Measurements from ENCODE around the gene CYLC2. TPM values are rescaled to one million over a fixed set of nuclear protein-coding genes. Genes with fewer than 3 reads are reported as not detected.

CYLC2 gene
- total RNA-seq, 4 donors from 2014 or later = not detected

DNA sequence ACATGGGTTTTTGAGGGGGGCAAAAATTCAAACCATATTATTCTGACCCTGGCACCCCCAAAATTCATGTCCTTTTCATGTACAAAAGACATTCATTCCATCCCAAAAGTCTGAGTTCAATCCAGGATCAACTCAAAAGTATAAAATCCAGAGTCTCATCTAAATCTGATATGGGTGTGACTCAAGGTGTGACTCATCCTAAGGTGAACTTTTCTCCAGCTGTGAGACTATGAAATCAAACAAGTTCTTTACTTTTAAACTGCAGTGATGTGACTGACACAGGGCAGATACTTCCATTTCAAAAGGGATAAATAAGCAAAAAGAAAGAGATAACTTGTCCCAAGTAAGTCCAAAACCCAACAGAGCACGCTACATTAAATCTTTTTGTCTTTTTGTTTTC lies 20.6 kb upstream of the CYLC2 start:
- Histone ChIP-seq H3K4me3 (no peak overlapping the region), H3K9me3 (peaks cover 0 to 11% (median 11%) of the 10 kb centered on the region in 3 donors), H3K4me1 (no peaks in the 10 kb centered on the region), H3K36me3 (no peaks in the 10 kb centered on the region), H3K27ac (no peak overlapping the region), H3K27me3 (no peaks in the 10 kb centered on the region)
- 48 to 54% methylated on average over 1 of the region's 1 CpG for WGBS, 2 donors
- DNase-seq = no peak
- TF ChIP-seq, protein P1, sequence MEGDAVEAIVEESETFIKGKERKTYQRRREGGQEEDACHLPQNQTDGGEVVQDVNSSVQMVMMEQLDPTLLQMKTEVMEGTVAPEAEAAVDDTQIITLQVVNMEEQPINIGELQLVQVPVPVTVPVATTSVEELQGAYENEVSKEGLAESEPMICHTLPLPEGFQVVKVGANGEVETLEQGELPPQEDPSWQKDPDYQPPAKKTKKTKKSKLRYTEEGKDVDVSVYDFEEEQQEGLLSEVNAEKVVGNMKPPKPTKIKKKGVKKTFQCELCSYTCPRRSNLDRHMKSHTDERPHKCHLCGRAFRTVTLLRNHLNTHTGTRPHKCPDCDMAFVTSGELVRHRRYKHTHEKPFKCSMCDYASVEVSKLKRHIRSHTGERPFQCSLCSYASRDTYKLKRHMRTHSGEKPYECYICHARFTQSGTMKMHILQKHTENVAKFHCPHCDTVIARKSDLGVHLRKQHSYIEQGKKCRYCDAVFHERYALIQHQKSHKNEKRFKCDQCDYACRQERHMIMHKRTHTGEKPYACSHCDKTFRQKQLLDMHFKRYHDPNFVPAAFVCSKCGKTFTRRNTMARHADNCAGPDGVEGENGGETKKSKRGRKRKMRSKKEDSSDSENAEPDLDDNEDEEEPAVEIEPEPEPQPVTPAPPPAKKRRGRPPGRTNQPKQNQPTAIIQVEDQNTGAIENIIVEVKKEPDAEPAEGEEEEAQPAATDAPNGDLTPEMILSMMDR (IDR thresholded peaks at IDR 0.05) = no peak
- intact Hi-C loops (cut with DNase I) = no loop called here

DNA sequence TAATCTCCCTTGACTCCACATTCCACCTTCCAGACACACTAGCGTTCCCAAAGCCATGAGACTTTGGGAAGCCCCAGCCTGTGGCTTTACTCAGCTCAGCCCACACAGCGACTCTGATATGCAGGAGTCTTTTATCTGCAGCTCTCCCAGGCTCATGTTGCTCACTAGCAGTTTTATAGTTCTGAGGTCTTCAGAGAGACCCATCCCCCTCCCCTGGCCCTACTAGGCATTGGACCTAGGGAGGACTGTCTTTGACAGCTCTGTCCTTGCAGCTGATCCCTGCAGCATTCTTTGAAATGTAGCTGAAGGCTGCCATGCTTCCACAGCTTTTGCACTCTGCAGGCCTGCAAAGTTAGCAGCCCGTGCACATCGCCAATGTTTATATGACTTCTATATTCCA lies 19.9 kb upstream of the CYLC2 start:
- 67 to 83% methylated on average over 3 of the region's 4 CpGs for WGBS, 2 donors
- H3K9me3 ChIP-seq = peaks cover 0 to 11% (median 11%) of the 10 kb centered on the region in 3 donors
- no peaks in the 10 kb centered on the region for H3K27me3 ChIP-seq
- no peak overlapping the region for H3K27ac ChIP-seq
- no peak for DNase-seq
- TF ChIP-seq POLR2A (IDR thresholded peaks at IDR 0.05) = no peak
- TF ChIP-seq, protein P1 (IDR thresholded peaks at IDR 0.05) = no peak
- no peaks in the 10 kb centered on the region for H3K36me3 ChIP-seq
- no peak overlapping the region for H3K4me3 ChIP-seq
- intact Hi-C loops (cut with DNase I) = no loop called here
- H3K4me1 ChIP-seq = no peaks in the 10 kb centered on the region

- no peak overlapping the region for H3K4me3 ChIP-seq
- intact Hi-C loops (cut with DNase I) = no loop called here
Observed at GRCh38 chr9:102985162-102985895, 9.8 kb upstream of the CYLC2 start.

GRCh38 chr9:102986425-102986824 lies 8.7 kb upstream of the CYLC2 start:
- H3K27me3 ChIP-seq = no peaks in the 10 kb centered on the region
- no peak for DNase-seq
- H3K4me3 ChIP-seq = no peak overlapping the region
- peaks cover 0 to 4% (median 0%) of the 10 kb centered on the region in 3 donors for H3K4me1 ChIP-seq
- WGBS, 2 donors = 80 to 88% methylated on average over 1 of the region's 1 CpG
- H3K36me3 ChIP-seq = no peaks in the 10 kb centered on the region
- intact Hi-C loops (cut with DNase I) = no loop called here
- H3K9me3 ChIP-seq = peaks cover 0 to 5% (median 0%) of the 10 kb centered on the region in 3 donors
- no peak overlapping the region for H3K27ac ChIP-seq
- no peak for TF ChIP-seq POLR2A (IDR thresholded peaks at IDR 0.05)
- TF ChIP-seq, protein P1 (IDR thresholded peaks at IDR 0.05) = no peak

More at GRCh38 chr9:102985162-102985895, 9.8 kb upstream of the CYLC2 start:
- peaks cover 0 to 4% (median 0%) of the 10 kb centered on the region in 3 donors for H3K4me1 ChIP-seq
- peak overlapping the region in 1 of 4 donors; percentile 19 for H3K27ac ChIP-seq
- H3K36me3 ChIP-seq = no peaks in the 10 kb centered on the region
- H3K27me3 ChIP-seq = no peaks in the 10 kb centered on the region
- no peak for TF ChIP-seq POLR2A (IDR thresholded peaks at IDR 0.05)
- TF ChIP-seq, protein P1 (IDR thresholded peaks at IDR 0.05) = no peak
- DNase-seq = no peak
- peaks cover 0 to 5% (median 0%) of the 10 kb centered on the region in 3 donors for H3K9me3 ChIP-seq
- 30 to 49% methylated on average over 3 of the region's 3 CpGs for WGBS, 2 donors

DNA sequence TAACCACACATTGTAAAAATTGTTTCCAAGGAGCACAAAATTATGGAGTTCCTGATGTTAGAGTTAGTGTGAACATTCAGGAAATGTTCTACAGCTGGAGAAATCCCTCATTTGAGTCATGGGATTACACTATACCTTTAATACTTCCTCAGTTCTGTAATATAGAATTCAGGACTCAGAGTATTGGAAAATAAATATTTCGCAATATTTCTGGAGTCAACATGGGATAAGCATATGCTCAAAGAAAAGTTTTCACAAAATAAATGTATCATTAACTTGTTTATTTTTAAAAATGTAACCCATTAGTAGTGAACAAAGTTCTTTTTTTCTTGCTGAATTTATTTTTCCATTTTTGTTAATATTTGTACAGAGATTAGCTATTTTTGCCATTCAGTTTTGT lies 8.6 kb downstream of the CYLC2 start:
- intact Hi-C loops (cut with DNase I) = no loop called here
- 81 to 87% methylated on average over 1 of the region's 1 CpG for WGBS, 2 donors

More for the DNA sequence above, 8.6 kb downstream of the CYLC2 start:
- TF ChIP-seq, protein P1 (IDR thresholded peaks at IDR 0.05) = no peak
- no peak for TF ChIP-seq POLR2A (IDR thresholded peaks at IDR 0.05)
- Histone ChIP-seq H3K27ac (no peak overlapping the region), H3K27me3 (no peaks in the 10 kb centered on the region), H3K4me3 (no peak overlapping the region), H3K9me3 (no peaks in the 10 kb centered on the region), H3K4me1 (no peaks in the 10 kb centered on the region), H3K36me3 (no peaks in the 10 kb centered on the region)
- no peak for DNase-seq
